ENCODE data around the gene GDE1. TPM values are rescaled to one million over a fixed set of nuclear protein-coding genes. Genes with fewer than 3 reads are reported as not detected.
"Not testable (repeated sequence)": the region's sequence is repeated elsewhere in the genome, so short reads cannot be mapped to it uniquely, and the experiment has no call there.

GDE1 gene
- total RNA-seq = 49.7 and 50.1 TPM in 2 replicates

- DNase-seq (ENCODE audit: low read depth, low spot score) = peak; percentile 64
These were observed at the start of gene GDE1 for GRCh38 chr16:19521471-19522396. TSS of gene GDE1 (minus strand) at chr16:19522098. CDS start at chr16:19521964, 134 bp downstream.

GRCh38 chr16:19567560-19567959, 45.7 kb upstream of the GDE1 start:
- no peak for DNase-seq (ENCODE audit: low read depth, low spot score)

GRCh38 chr16:19566362-19566761, 44.5 kb upstream of the GDE1 start:
- no peak for DNase-seq (ENCODE audit: low read depth, low spot score)

- DNase-seq (ENCODE audit: low read depth, low spot score) = no peak
These were observed 41.5 kb upstream of the GDE1 start for GRCh38 chr16:19563377-19563776.

- no peak for DNase-seq (ENCODE audit: low read depth, low spot score)
These were observed 38.2 kb upstream of the GDE1 start for GRCh38 chr16:19560078-19560477.

- no peak for DNase-seq (ENCODE audit: low read depth, low spot score)
These were observed 37.5 kb upstream of the GDE1 start for GRCh38 chr16:19559242-19559910.

- no peak for DNase-seq (ENCODE audit: low read depth, low spot score)
These were observed 34.3 kb upstream of the GDE1 start for GRCh38 chr16:19555938-19556771.

- DNase-seq (ENCODE audit: low read depth, low spot score) = peak; percentile 98
These were observed 33.5 kb upstream of the GDE1 start, which contains the start of gene VPS35L for GRCh38 chr16:19555186-19555937. TSS of gene VPS35L (plus strand) at chr16:19555703. CDS start at chr16:19555730, 27 bp downstream.

- DNase-seq (ENCODE audit: low read depth, low spot score) = no peak
These were observed 27.8 kb upstream of the GDE1 start for GRCh38 chr16:19549673-19550072.

GRCh38 chr16:19548144-19548543, 26.2 kb upstream of the GDE1 start:
- DNase-seq (ENCODE audit: low read depth, low spot score) = no peak

- DNase-seq (ENCODE audit: low read depth, low spot score) = not testable (repeated sequence)
These were observed 21.5 kb upstream of the GDE1 start for GRCh38 chr16:19543278-19543996.

- no peak for DNase-seq (ENCODE audit: low read depth, low spot score)
These were observed 20.4 kb upstream of the GDE1 start for GRCh38 chr16:19542138-19542821.

- no peak for DNase-seq (ENCODE audit: low read depth, low spot score)
These were observed 18.5 kb upstream of the GDE1 start for GRCh38 chr16:19540241-19540970.

- DNase-seq (ENCODE audit: low read depth, low spot score) = no peak
These were observed 10.7 kb upstream of the GDE1 start for GRCh38 chr16:19532601-19533000.

- DNase-seq (ENCODE audit: low read depth, low spot score) = no peak
These were observed 6.8 kb upstream of the GDE1 start for GRCh38 chr16:19528666-19529065.

- no peak for DNase-seq (ENCODE audit: low read depth, low spot score)
These were observed 5.3 kb upstream of the GDE1 start for GRCh38 chr16:19527161-19527560.

- no peak for DNase-seq (ENCODE audit: low read depth, low spot score)
These were observed 3.5 kb upstream of the GDE1 start for GRCh38 chr16:19525385-19525723.

- no peak for DNase-seq (ENCODE audit: low read depth, low spot score)
These were observed 2.9 kb upstream of the GDE1 start for GRCh38 chr16:19524616-19525384.

GRCh38 chr16:19524356-19524615, 2.4 kb upstream of the GDE1 start:
- no peak for DNase-seq (ENCODE audit: low read depth, low spot score)
